IPS DF 4.7 (cell line): ENCODE measurements around the gene LEF1.

Experiments used
- DNase-seq: peaks from one replicate; pipeline ENCODE4 v3.0.0-alpha.2; 2013; ENCODE audit warnings: low spot score; ENCODE audit errors: extremely low read depth

The LEF1 gene

GRCh38 chr4:108175966-108176365, 7.2 kb upstream of the LEF1 start:
- no peak for DNase-seq

- no peak for DNase-seq
These were observed 6.1 kb upstream of the LEF1 start for GRCh38 chr4:108174856-108175255.

- DNase-seq, result no peak
These were observed 4.9 kb upstream of the LEF1 start for GRCh38 chr4:108173599-108174057.

- DNase-seq, result no peak
These were observed 4.2 kb upstream of the LEF1 start for GRCh38 chr4:108172753-108173598.

- DNase-seq, result no peak
These were observed 3.6 kb upstream of the LEF1 start for GRCh38 chr4:108172231-108172752.

- no peak for DNase-seq
These were observed 2.9 kb upstream of the LEF1 start for GRCh38 chr4:108171339-108172230.

- no peak for DNase-seq
These were observed 2.1 kb upstream of the LEF1 start for GRCh38 chr4:108170631-108171338.

GRCh38 chr4:108169664-108170063, 932 bp upstream of the LEF1 start:
- no peak for DNase-seq

- no peak for DNase-seq
These were observed 517 bp downstream of the LEF1 start for GRCh38 chr4:108168160-108168670.

GRCh38 chr4:108166441-108167315, 2.1 kb downstream of the LEF1 start:
- no peak for DNase-seq

GRCh38 chr4:108166038-108166437, 2.7 kb downstream of the LEF1 start:
- DNase-seq, result no peak

- no peak for DNase-seq
These were observed 3.1 kb downstream of the LEF1 start for GRCh38 chr4:108165586-108165985.

GRCh38 chr4:108163351-108163750, 5.4 kb downstream of the LEF1 start:
- no peak for DNase-seq

- DNase-seq, result no peak
These were observed 7.9 kb downstream of the LEF1 start for GRCh38 chr4:108160741-108161352.

- DNase-seq, result no peak
These were observed 8.9 kb downstream of the LEF1 start for GRCh38 chr4:108159845-108160244.

- DNase-seq, result no peak
These were observed 11.1 kb downstream of the LEF1 start for GRCh38 chr4:108157655-108158054.

- DNase-seq, result no peak
These were observed 12.3 kb downstream of the LEF1 start for GRCh38 chr4:108156391-108156790.

GRCh38 chr4:108155373-108155772, 13.4 kb downstream of the LEF1 start:
- DNase-seq, result no peak

GRCh38 chr4:108152980-108153379, 15.8 kb downstream of the LEF1 start:
- no peak for DNase-seq
